GM23338 (cell line): Measurements from ENCODE around the gene OR2D3. TPM values are rescaled to one million over a fixed set of nuclear protein-coding genes. Genes with fewer than 3 reads are reported as not detected.

ENCODE experiments used
- ATAC-seq: fragments of 200-7000 bp; cut with Tn5 transposase; 3 replicates; pipeline ENCODE4 v1.9.1; 2020
- DNase-seq: peaks from one replicate; pipeline ENCODE4 v3.0.0-alpha.2; 2015; ENCODE audit warnings: low spot score
- H2AFZ ChIP-seq: fragments of 200-600 bp; sonication (generic); 2 replicates; pipeline ENCODE4 v1.8.0; 2016; ENCODE audit warnings: antibody characterized with exemption, mild to moderate bottlenecking, moderate library complexity
- H3F3A ChIP-seq: fragments of 200-600 bp; sonication (generic); replicated peaks from 2 replicates; pipeline ENCODE4 v1.8.0; 2017; ENCODE audit warnings: antibody characterized with exemption, mixed run types, low read depth
- H3K27ac ChIP-seq: fragments of 200-600 bp; sonication (generic); 2 replicates; pipeline ENCODE4 v1.6.1; 2016; ENCODE audit warnings: low read depth
- H3K27me3 ChIP-seq: fragments of 200-600 bp; sonication (generic); 2 replicates; pipeline ENCODE4 v1.8.0; 2016; ENCODE audit warnings: mild to moderate bottlenecking, mixed run types, moderate library complexity; ENCODE audit not compliant: insufficient read depth
- H3K36me3 ChIP-seq: fragments of 200-600 bp; sonication (generic); 2 replicates; pipeline ENCODE4 v1.8.0; 2016; ENCODE audit warnings: mild to moderate bottlenecking; ENCODE audit not compliant: insufficient read depth
- H3K4me1 ChIP-seq: fragments of 200-600 bp; sonication (generic); 2 replicates; pipeline ENCODE4 v1.8.0; 2016; ENCODE audit warnings: mild to moderate bottlenecking, moderate library complexity; ENCODE audit not compliant: insufficient read depth
- H3K4me2 ChIP-seq: fragments of 200-600 bp; sonication (generic); 2 replicates; pipeline ENCODE4 v1.7.1; 2017; ENCODE audit warnings: mixed run types
- H3K4me3 ChIP-seq: fragments of 200-600 bp; sonication (generic); 2 replicates; pipeline ENCODE4 v1.6.1; 2016; ENCODE audit warnings: mixed run types
- H3K79me2 ChIP-seq: fragments of 200-600 bp; sonication (generic); replicated peaks from 2 replicates; pipeline ENCODE4 v1.8.0; 2017; ENCODE audit warnings: mild to moderate bottlenecking; ENCODE audit not compliant: insufficient read depth
- H3K9me2 ChIP-seq: fragments of 200-600 bp; sonication (generic); 2 replicates; pipeline ENCODE4 v1.8.0; 2017; ENCODE audit not compliant: insufficient read depth
- H4K20me1 ChIP-seq: fragments of 200-600 bp; sonication (generic); replicated peaks from 2 replicates; pipeline ENCODE4 v1.8.0; 2017; ENCODE audit warnings: mild to moderate bottlenecking; ENCODE audit not compliant: insufficient read depth
- H3K27ac Mint-ChIP-seq: 2 replicates; pipeline ENCODE4 v1.8.0; 2020; ENCODE audit warnings: inconsistent platforms, mild to moderate bottlenecking, moderate library complexity, mixed read lengths
- H3K27me3 Mint-ChIP-seq: 3 replicates; pipeline ENCODE4 v1.8.0; 2022; ENCODE audit warnings: low read depth, mild to moderate bottlenecking, moderate library complexity, mixed read lengths, inconsistent platforms; ENCODE audit not compliant: insufficient read depth, poor library complexity
- H3K36me3 Mint-ChIP-seq: 3 replicates; pipeline ENCODE4 v1.8.0; 2021; ENCODE audit warnings: low read depth, mild to moderate bottlenecking, inconsistent platforms, moderate library complexity, mixed read lengths
- H3K4me1 Mint-ChIP-seq: 3 replicates; pipeline ENCODE4 v1.8.0; 2020; ENCODE audit warnings: mild to moderate bottlenecking, inconsistent platforms, mixed read lengths
- H3K4me3 Mint-ChIP-seq: 3 replicates; pipeline ENCODE4 v1.8.0; 2021; ENCODE audit warnings: moderate library complexity, mild to moderate bottlenecking, inconsistent platforms, mixed read lengths
- H3K9me3 Mint-ChIP-seq: 3 replicates; pipeline ENCODE4 v1.8.0; 2020; ENCODE audit warnings: moderate library complexity, mild to moderate bottlenecking, inconsistent platforms, mixed read lengths
- EZH2 ChIP-seq: fragments of 200-600 bp; sonication (generic); IDR thresholded peaks from one replicate; pipeline ENCODE4 v1.8.0; 2017; ENCODE audit warnings: antibody characterized with exemption, mild to moderate bottlenecking, low read depth; ENCODE audit not compliant: unreplicated experiment
- EZH2phosphoT487 ChIP-seq: fragments of 200-600 bp; sonication (generic); IDR thresholded peaks from one replicate; pipeline ENCODE4 v1.8.1; 2018; ENCODE audit warnings: antibody characterized with exemption; ENCODE audit not compliant: unreplicated experiment
- NANOG ChIP-seq: IDR thresholded peaks from 2 replicates; pipeline ENCODE4 v1.6.1; 2016; ENCODE audit warnings: antibody characterized with exemption, borderline replicate concordance
- STAT1 ChIP-seq: IDR thresholded peaks from one replicate; pipeline ENCODE4 v1.6.1; 2016; ENCODE audit warnings: antibody characterized with exemption; ENCODE audit not compliant: unreplicated experiment
- ZNF114 ChIP-seq: fragments of 250-450 bp; sonication (Bioruptor Pico); IDR thresholded peaks from 2 replicates; pipeline ENCODE4 v1.5.0; 2020; ENCODE audit warnings: mild to moderate bottlenecking, moderate library complexity
- polyA plus RNA-seq: library from polyadenylated mRNA; unstranded; fragments of >200 nt; fragmentation: Nextera tagmentation; extraction: Ambion mirVana; gene quantifications from 2 replicates; pipeline ENCODE4 v1.2.1, GENCODE V29; 2016
- total RNA-seq: library from RNA; depleted of rRNA; stranded (reverse); fragments of >200 nt; shearing (Covaris generic); gene quantifications from 2 replicates; pipeline ENCODE4 v1.2.3, GENCODE V29; 2014
- TF ChIP-seq, protein P1 (sequence below), 2 experiments: fragments of 200-600 bp in 1 of 2; sonication (generic) in 1 of 2; conservative IDR thresholded peaks; 2 replicates each; pipeline versions ENCODE4 v1.5.1 to v1.6.1; 2016 to 2017; ENCODE audit warnings: antibody characterized with exemption in 2 of 2, low read depth in 2 of 2, mild to moderate bottlenecking in 2 of 2, moderate library complexity in 1 of 2
- TF ChIP-seq, protein P2 (sequence below): IDR thresholded peaks from 2 replicates; pipeline ENCODE4 v1.6.1; 2016; ENCODE audit warnings: antibody characterized with exemption
- TF ChIP-seq, protein P3 (sequence below): IDR thresholded peaks from one replicate; pipeline ENCODE4 v1.6.1; 2018; ENCODE audit warnings: antibody characterized with exemption; ENCODE audit not compliant: unreplicated experiment

The OR2D3 gene
- total and polyA plus RNA-seq, 2 experiments from 2014 or later, result 0.65 TPM; not detected in 1

DNA sequence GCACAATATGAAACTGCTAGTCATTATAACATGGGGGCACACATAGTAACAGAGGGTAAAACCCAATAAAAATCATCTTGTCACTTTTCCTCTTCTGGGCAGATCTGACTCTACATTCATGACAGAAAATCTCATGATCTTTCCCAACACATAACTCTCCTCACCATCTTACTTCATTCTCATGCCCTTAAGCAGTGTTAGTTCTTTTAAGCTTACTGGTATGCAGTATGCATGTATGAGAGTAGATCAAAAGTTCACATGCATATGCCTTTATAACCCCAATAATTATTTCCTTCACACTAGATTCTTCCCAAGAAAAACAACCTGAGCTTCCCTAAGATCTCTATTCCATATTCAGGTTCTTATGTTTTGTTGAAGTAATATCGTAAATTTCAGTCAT, 49.5 kb upstream of the OR2D3 start:
- Mint-ChIP-seq H3K36me3 (no peaks in the 10 kb centered on the region), H3K9me3 (no peaks in the 10 kb centered on the region), H3K4me3 (no peak overlapping the region), H3K27ac (no peak overlapping the region), H3K27me3 (no peaks in the 10 kb centered on the region), H3K4me1 (no peaks in the 10 kb centered on the region)
- Histone ChIP-seq H3K4me2 (no peak overlapping the region), H2AFZ (no peak overlapping the region), H3K79me2 (no peaks in the 10 kb centered on the region), H3K27me3 (no peaks in the 10 kb centered on the region), H4K20me1 (no peaks in the 10 kb centered on the region), H3K9me2 (no peaks in the 10 kb centered on the region), H3K27ac (no peak overlapping the region), H3K4me3 (no peak overlapping the region), H3F3A (no peaks in the 10 kb centered on the region), H3K4me1 (no peaks in the 10 kb centered on the region), H3K36me3 (no peaks in the 10 kb centered on the region)
- no peak for ATAC-seq
- no peak for DNase-seq
- no peak for TF ChIP-seq STAT1
- TF ChIP-seq, protein P1, sequence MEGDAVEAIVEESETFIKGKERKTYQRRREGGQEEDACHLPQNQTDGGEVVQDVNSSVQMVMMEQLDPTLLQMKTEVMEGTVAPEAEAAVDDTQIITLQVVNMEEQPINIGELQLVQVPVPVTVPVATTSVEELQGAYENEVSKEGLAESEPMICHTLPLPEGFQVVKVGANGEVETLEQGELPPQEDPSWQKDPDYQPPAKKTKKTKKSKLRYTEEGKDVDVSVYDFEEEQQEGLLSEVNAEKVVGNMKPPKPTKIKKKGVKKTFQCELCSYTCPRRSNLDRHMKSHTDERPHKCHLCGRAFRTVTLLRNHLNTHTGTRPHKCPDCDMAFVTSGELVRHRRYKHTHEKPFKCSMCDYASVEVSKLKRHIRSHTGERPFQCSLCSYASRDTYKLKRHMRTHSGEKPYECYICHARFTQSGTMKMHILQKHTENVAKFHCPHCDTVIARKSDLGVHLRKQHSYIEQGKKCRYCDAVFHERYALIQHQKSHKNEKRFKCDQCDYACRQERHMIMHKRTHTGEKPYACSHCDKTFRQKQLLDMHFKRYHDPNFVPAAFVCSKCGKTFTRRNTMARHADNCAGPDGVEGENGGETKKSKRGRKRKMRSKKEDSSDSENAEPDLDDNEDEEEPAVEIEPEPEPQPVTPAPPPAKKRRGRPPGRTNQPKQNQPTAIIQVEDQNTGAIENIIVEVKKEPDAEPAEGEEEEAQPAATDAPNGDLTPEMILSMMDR (conservative IDR thresholded peaks at IDR 0.05; ENCODE audit: low read depth in 2 of 2), result no peak
- TF ChIP-seq, protein P2, sequence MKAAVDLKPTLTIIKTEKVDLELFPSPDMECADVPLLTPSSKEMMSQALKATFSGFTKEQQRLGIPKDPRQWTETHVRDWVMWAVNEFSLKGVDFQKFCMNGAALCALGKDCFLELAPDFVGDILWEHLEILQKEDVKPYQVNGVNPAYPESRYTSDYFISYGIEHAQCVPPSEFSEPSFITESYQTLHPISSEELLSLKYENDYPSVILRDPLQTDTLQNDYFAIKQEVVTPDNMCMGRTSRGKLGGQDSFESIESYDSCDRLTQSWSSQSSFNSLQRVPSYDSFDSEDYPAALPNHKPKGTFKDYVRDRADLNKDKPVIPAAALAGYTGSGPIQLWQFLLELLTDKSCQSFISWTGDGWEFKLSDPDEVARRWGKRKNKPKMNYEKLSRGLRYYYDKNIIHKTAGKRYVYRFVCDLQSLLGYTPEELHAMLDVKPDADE, result no peak
- TF ChIP-seq EZH2, result no peak
- TF ChIP-seq NANOG, result no peak
- TF ChIP-seq, protein P3, sequence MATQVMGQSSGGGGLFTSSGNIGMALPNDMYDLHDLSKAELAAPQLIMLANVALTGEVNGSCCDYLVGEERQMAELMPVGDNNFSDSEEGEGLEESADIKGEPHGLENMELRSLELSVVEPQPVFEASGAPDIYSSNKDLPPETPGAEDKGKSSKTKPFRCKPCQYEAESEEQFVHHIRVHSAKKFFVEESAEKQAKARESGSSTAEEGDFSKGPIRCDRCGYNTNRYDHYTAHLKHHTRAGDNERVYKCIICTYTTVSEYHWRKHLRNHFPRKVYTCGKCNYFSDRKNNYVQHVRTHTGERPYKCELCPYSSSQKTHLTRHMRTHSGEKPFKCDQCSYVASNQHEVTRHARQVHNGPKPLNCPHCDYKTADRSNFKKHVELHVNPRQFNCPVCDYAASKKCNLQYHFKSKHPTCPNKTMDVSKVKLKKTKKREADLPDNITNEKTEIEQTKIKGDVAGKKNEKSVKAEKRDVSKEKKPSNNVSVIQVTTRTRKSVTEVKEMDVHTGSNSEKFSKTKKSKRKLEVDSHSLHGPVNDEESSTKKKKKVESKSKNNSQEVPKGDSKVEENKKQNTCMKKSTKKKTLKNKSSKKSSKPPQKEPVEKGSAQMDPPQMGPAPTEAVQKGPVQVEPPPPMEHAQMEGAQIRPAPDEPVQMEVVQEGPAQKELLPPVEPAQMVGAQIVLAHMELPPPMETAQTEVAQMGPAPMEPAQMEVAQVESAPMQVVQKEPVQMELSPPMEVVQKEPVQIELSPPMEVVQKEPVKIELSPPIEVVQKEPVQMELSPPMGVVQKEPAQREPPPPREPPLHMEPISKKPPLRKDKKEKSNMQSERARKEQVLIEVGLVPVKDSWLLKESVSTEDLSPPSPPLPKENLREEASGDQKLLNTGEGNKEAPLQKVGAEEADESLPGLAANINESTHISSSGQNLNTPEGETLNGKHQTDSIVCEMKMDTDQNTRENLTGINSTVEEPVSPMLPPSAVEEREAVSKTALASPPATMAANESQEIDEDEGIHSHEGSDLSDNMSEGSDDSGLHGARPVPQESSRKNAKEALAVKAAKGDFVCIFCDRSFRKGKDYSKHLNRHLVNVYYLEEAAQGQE, result no peak
- no peak for TF ChIP-seq ZNF114 (CRISPR knock-in tag)

DNA sequence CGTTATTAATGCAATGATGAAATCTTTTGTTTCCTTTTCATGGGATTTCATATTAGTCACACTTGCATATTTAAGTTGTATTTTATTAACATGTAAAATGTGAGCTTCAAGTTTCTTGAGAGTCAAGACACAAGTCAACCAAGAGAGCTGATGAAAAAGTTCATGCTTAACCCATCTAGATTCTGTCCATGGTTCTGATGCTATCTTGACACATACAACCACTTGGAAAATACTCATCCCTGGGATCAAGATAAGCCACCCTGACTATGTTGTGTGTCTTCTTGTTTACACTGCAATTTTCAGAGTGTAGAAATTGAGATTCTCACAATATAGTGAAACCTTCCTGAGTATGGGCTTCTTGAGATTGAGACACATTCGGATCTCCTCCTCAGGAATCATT, 45.0 kb upstream of the OR2D3 start:
- no peaks in the 10 kb centered on the region for H3K4me1 Mint-ChIP-seq
- H3K9me2 ChIP-seq, result no peaks in the 10 kb centered on the region
- H3K27me3 Mint-ChIP-seq, result no peaks in the 10 kb centered on the region
- H3K4me3 Mint-ChIP-seq, result no peak overlapping the region
- no peak overlapping the region for H3K27ac ChIP-seq
- H3K27ac Mint-ChIP-seq, result no peak overlapping the region
- DNase-seq (no peak), ATAC-seq (no peak)
- no peaks in the 10 kb centered on the region for H4K20me1 ChIP-seq
- no peaks in the 10 kb centered on the region for H3K36me3 Mint-ChIP-seq
- H3K4me1 ChIP-seq, result no peaks in the 10 kb centered on the region
- H2AFZ ChIP-seq, result no peak overlapping the region
- 0 out of 3 replicates have a peak, but pooled peaks cover 3% of the 10 kb centered on the region for H3K9me3 Mint-ChIP-seq
- no peaks in the 10 kb centered on the region for H3F3A ChIP-seq
- TF ChIP-seq, protein P2, result no peak
- TF ChIP-seq EZH2 (no peak), ZNF114 (CRISPR knock-in tag) (no peak), NANOG (no peak), EZH2phosphoT487 (no peak)
- TF ChIP-seq, protein P1 (conservative IDR thresholded peaks at IDR 0.05; ENCODE audit: low read depth in 2 of 2), result no peak
- TF ChIP-seq, protein P3, result peak; percentile 28
- H3K36me3 ChIP-seq, result no peaks in the 10 kb centered on the region
- no peak overlapping the region for H3K4me2 ChIP-seq
- no peak overlapping the region for H3K4me3 ChIP-seq
- no peaks in the 10 kb centered on the region for H3K79me2 ChIP-seq
- no peaks in the 10 kb centered on the region for H3K27me3 ChIP-seq
